SK-N-SH (cell line): ENCODE results near the gene KAT8.

Experiments used
- CTCF ChIP-seq: fragments of 200-600 bp; sonication (generic); IDR thresholded peaks from 2 replicates; pipeline ENCODE4 v1.6.1; 2017; ENCODE audit warnings: antibody characterized with exemption, mild to moderate bottlenecking, moderate library complexity
- ELF1 ChIP-seq: IDR thresholded peaks from 2 replicates; pipeline ENCODE4 v1.4.0; 2012
- FOXM1 ChIP-seq: IDR thresholded peaks from 2 replicates; pipeline ENCODE4 v1.4.0; 2012; ENCODE audit warnings: low read depth, mild to moderate bottlenecking
- GABPA ChIP-seq: IDR thresholded peaks from 2 replicates; pipeline ENCODE4 v1.4.0; 2012; ENCODE audit warnings: low read depth, mild to moderate bottlenecking
- IRF3 ChIP-seq: fragments of 150-350 bp; IDR thresholded peaks from 2 replicates; pipeline ENCODE4 v1.6.1; 2016; ENCODE audit warnings: mild to moderate bottlenecking, low read depth, low read length
- MAX ChIP-seq: IDR thresholded peaks from 2 replicates; pipeline ENCODE4 v1.4.0; 2012; ENCODE audit warnings: low read depth
- PBX3 ChIP-seq: IDR thresholded peaks from 2 replicates; pipeline ENCODE4; 2012
- POLR2AphosphoS5 ChIP-seq: IDR thresholded peaks from 2 replicates; pipeline ENCODE4 v1.6.1; 2012; ENCODE audit warnings: low read depth, low read length
- RAD21 ChIP-seq: IDR thresholded peaks from 2 replicates; pipeline ENCODE4 v1.6.1; 2012; ENCODE audit warnings: mild to moderate bottlenecking, low read length
- SMC3 ChIP-seq: IDR thresholded peaks from 2 replicates; pipeline ENCODE4 v1.6.1; 2012; ENCODE audit warnings: low read depth, low read length, improper control_type of control experiment
- TAF1 ChIP-seq: IDR thresholded peaks from 2 replicates; pipeline ENCODE4 v1.6.1; 2012; ENCODE audit warnings: low read depth, mild to moderate bottlenecking, low read length, moderate library complexity, borderline replicate concordance
- TEAD4 ChIP-seq: IDR thresholded peaks from 2 replicates; pipeline ENCODE4 v1.4.0; 2012; ENCODE audit warnings: mild to moderate bottlenecking, borderline replicate concordance; ENCODE audit not compliant: insufficient read depth

- TF ChIP-seq CTCF = no peak
- no peak for TF ChIP-seq TAF1
- no peak for TF ChIP-seq PBX3
- TF ChIP-seq SMC3 = no peak
- no peak for TF ChIP-seq FOXM1
- no peak for TF ChIP-seq IRF3
- TF ChIP-seq TEAD4 = no peak
- TF ChIP-seq ELF1 = no peak; the same call in 1 of the 2 replicates
- TF ChIP-seq GABPA = no peak
- TF ChIP-seq POLR2AphosphoS5 = no peak
- no peak for TF ChIP-seq RAD21
- TF ChIP-seq MAX = no peak
These were observed 24.1 kb downstream of the KAT8 start for GRCh38 chr16:31141489-31142108.
